ENCODE measurements around the gene HAPSTR1. TPM values are rescaled to one million over a fixed set of nuclear protein-coding genes. Genes with fewer than 3 reads are reported as not detected.

The HAPSTR1 gene
- total and polyA plus RNA-seq, 2 of the 8 experiments (the other 6 are each of a cell fraction or from before 2014, with no cell fraction given), result 11.9 to 66.1 TPM

- H2BK120ac ChIP-seq (replicated peaks; ENCODE audit: low read depth, low read length), result no peak overlapping the region
- no peak overlapping the region for H3K4me2 ChIP-seq (ENCODE audit: insufficient read depth in 1 of 2, low read depth in 2 of 2, low read length in 2 of 2)
- no peak overlapping the region for H3K23ac ChIP-seq (ENCODE audit: insufficient read length)
- no peak overlapping the region for H3K4ac ChIP-seq (replicated peaks; ENCODE audit: insufficient read length, low read depth, low read length)
- H4K5ac ChIP-seq (ENCODE audit: insufficient read length, low read depth, low read length), result no peak overlapping the region
- peaks cover 7% of the 10 kb centered on the region; the same call in 1 of the 2 replicates for H3K79me1 ChIP-seq (ENCODE audit: low read depth, low read length)
- peaks cover 49 to 100% of the 10 kb centered on the region in 2 experiments for H3K79me2 ChIP-seq (ENCODE audit: control insufficient read depth in 1 of 2, insufficient read depth in 2 of 2, low read length in 2 of 2)
- peaks cover 41 to 57% of the 10 kb centered on the region in 2 experiments for H4K20me1 ChIP-seq (replicated peaks in 1 of 2; ENCODE audit: control insufficient read depth in 1 of 2, insufficient read depth in 2 of 2, low read length in 2 of 2)
- no peaks in the 10 kb centered on the region for H3K27me3 ChIP-seq (replicated peaks in 1 of 4; ENCODE audit: control insufficient read depth in 3 of 4, extremely low read depth in 1 of 4, insufficient read depth in 3 of 4, low read length in 3 of 4)
- no peak overlapping the region for H3K4me3 ChIP-seq (ENCODE audit: extremely low read depth in 1 of 4, insufficient read depth in 2 of 4, low read depth in 3 of 4, low read length in 4 of 4)
- peaks cover 15 to 74% (median 34%) of the 10 kb centered on the region in 4 experiments for H3K36me3 ChIP-seq (ENCODE audit: control insufficient read depth in 2 of 4, insufficient read depth in 4 of 4, low read length in 3 of 4)
- H4K91ac ChIP-seq (replicated peaks; ENCODE audit: insufficient read length, low read length), result no peak overlapping the region
- ChIA-PET CTCF (ENCODE audit: partially characterized antibody) (interaction anchor here (0.6 to 1.8 kb wide), 5 partner anchors 11 to 70 kb away, joined by 3 to 5 read pairs (median 4); no protein-coding TSS in a partner anchor), POLR2A (ENCODE audit: partially characterized antibody) (interaction anchor here (0.9 to 9.2 kb wide), 6 partner anchors 8 to 51 kb away, joined by 3 to 94 read pairs (median 4); partner anchors contain the start of gene HAPSTR1)
- no peak for TF ChIP-seq USF2 (IDR thresholded peaks at IDR 0.05; ENCODE audit: low read length)
- TF ChIP-seq NRF1 (IDR thresholded peaks at IDR 0.05; ENCODE audit: low read depth, low read length), result no peak
- no peak for TF ChIP-seq BCL11A (IDR thresholded peaks at IDR 0.05; ENCODE audit: low read depth in 2 of 2, low read length in 2 of 2)
- no peak for TF ChIP-seq SP2 (IDR thresholded peaks at IDR 0.05; ENCODE audit: low read length)
- no peak for TF ChIP-seq KDM5A (IDR thresholded peaks at IDR 0.05; ENCODE audit: low read length)
- TF ChIP-seq ATF3 (IDR thresholded peaks at IDR 0.05; ENCODE audit: insufficient read depth, low read depth, low read length), result no peak
- no peak for TF ChIP-seq MAX (IDR thresholded peaks at IDR 0.05)
- no peak for TF ChIP-seq YY1 (IDR thresholded peaks at IDR 0.05; ENCODE audit: low read depth, low read length)
- no peak for TF ChIP-seq CREB1 (IDR thresholded peaks at IDR 0.05)
- TF ChIP-seq POU5F1 (IDR thresholded peaks at IDR 0.05; ENCODE audit: low read depth, low read length), result no peak
- H2BK12ac ChIP-seq (ENCODE audit: low read depth, low read length), result no peak overlapping the region
- H2AFZ ChIP-seq (ENCODE audit: low read length), result no peak overlapping the region
- 95% methylated on average over 13 of the region's 13 CpGs; no CpG with 5 or more reads in 1 of the 2 experiments for WGBS, 2 experiments (ENCODE audit: extremely low coverage in 1 of 2, insufficient coverage in 1 of 2, insufficient read length in 1 of 2, insufficient replicate concordance in 2 of 2, low coverage in 1 of 2, low lambda C conversion rate in 2 of 2, missing lambda C conversion rate in 1 of 2)
- no peak overlapping the region for H3K18ac ChIP-seq (ENCODE audit: extremely low read depth, low read length)
- no peak overlapping the region for H3K27ac ChIP-seq (ENCODE audit: low read depth, low read length)
- no peak overlapping the region for H3K56ac ChIP-seq (replicated peaks; ENCODE audit: insufficient read length, low read depth, low read length)
- peaks cover 0 to 8% (median 2%) of the 10 kb centered on the region in 4 experiments; a peak in 4 of 7 replicates for H3K4me1 ChIP-seq (replicated peaks in 1 of 4; ENCODE audit: control insufficient read depth in 3 of 4, insufficient read depth in 4 of 4, low read length in 3 of 4)
- no peak overlapping the region for H2BK20ac ChIP-seq (ENCODE audit: low read length)
- H4K8ac ChIP-seq (ENCODE audit: extremely low read depth, insufficient read depth, low read length), result no peak overlapping the region; the same call in 1 of the 2 replicates
- H2BK5ac ChIP-seq (ENCODE audit: low read depth, low read length), result no peak overlapping the region
- DNase-seq (ENCODE audit: low read depth in 1 of 2, low spot score in 2 of 2), result no peak
- FAIRE-seq, result no peak
- no peak overlapping the region for H3K14ac ChIP-seq (ENCODE audit: insufficient read length)
- H2AK5ac ChIP-seq (ENCODE audit: low read depth, low read length), result no peak overlapping the region
- H3K9me3 ChIP-seq (ENCODE audit: insufficient read depth in 2 of 2, low read depth in 1 of 2, low read length in 1 of 2), result no peaks in the 10 kb centered on the region
- no peak overlapping the region for H3K9ac ChIP-seq (replicated peaks in 1 of 4; ENCODE audit: extremely low read depth in 1 of 4, low read depth in 3 of 4, low read length in 3 of 4)
- H3K23me2 ChIP-seq (ENCODE audit: low read depth, low read length), result no peaks in the 10 kb centered on the region
- no peak overlapping the region for H2BK15ac ChIP-seq (ENCODE audit: low read length)
These were observed 11.5 kb downstream of the HAPSTR1 start for GRCh38 chr16:9102943-9103342.

All from H1 (cell line).